ENCODE data around the gene SLC23A1. TPM values are rescaled to one million over a fixed set of nuclear protein-coding genes. Genes with fewer than 3 reads are reported as not detected.

The SLC23A1 gene
- total RNA-seq, 1 donor from 2014 or later: not detected

GRCh38 chr5:139343476-139343875 is 39.6 kb downstream of the SLC23A1 start:
- DNase-seq (ENCODE audit: low read depth) (no peak), FAIRE-seq (no peak)
- Mint-ChIP-seq H3K9me3 (ENCODE audit: unreplicated experiment) (no peaks in the 10 kb centered on the region), H3K27ac (ENCODE audit: unreplicated experiment) (peak overlapping the region; percentile 100), H3K27me3 (ENCODE audit: low read depth, unreplicated experiment) (no peaks in the 10 kb centered on the region), H3K36me3 (ENCODE audit: low read depth, unreplicated experiment) (peaks cover 10% of the 10 kb centered on the region), H3K4me1 (ENCODE audit: low read depth, unreplicated experiment) (peaks cover 17% of the 10 kb centered on the region), H3K4me3 (ENCODE audit: unreplicated experiment) (peak overlapping the region; percentile 99)
- Histone ChIP-seq H3K4me3 (ENCODE audit: insufficient read depth, low read depth, low read length) (peak overlapping the region; percentile 98), H3K4me2 (ENCODE audit: low read length) (peak overlapping the region; percentile 85), H2AFZ (ENCODE audit: low read depth, low read length) (no peak overlapping the region), H4K20me1 (ENCODE audit: insufficient read depth, low read length) (peaks cover 52% of the 10 kb centered on the region), H3K4me1 (ENCODE audit: insufficient read depth, low read length) (peaks cover 14% of the 10 kb centered on the region), H3K27me3 (ENCODE audit: insufficient read depth, low read length) (no peaks in the 10 kb centered on the region), H3K36me3 (ENCODE audit: insufficient read depth, low read length) (no peaks in the 10 kb centered on the region), H3K27ac (ENCODE audit: low read depth, low read length) (no peak overlapping the region), H3K9me3 (ENCODE audit: insufficient read depth, low read depth, low read length) (no peaks in the 10 kb centered on the region), H3K9ac (ENCODE audit: low read length) (peak overlapping the region; percentile 100), H3K79me2 (ENCODE audit: insufficient read depth, low read length) (peaks cover 68% of the 10 kb centered on the region)
- TF ChIP-seq CTCF (IDR thresholded peaks at IDR 0.05; ENCODE audit: insufficient read depth, low read depth, low read length): no peak
- TF ChIP-seq EZH2 (IDR thresholded peaks at IDR 0.05; ENCODE audit: insufficient read depth, low read length): no peak

- H3K36me3 Mint-ChIP-seq (ENCODE audit: low read depth, unreplicated experiment): peaks cover 10% of the 10 kb centered on the region
- no peak overlapping the region for H2AFZ ChIP-seq (ENCODE audit: low read depth, low read length)
- H3K4me1 ChIP-seq (ENCODE audit: insufficient read depth, low read length): peaks cover 14% of the 10 kb centered on the region
Observed at GRCh38 chr5:139342423-139342723, 40.7 kb downstream of the SLC23A1 start.

More at GRCh38 chr5:139342423-139342723, 40.7 kb downstream of the SLC23A1 start:
- H3K27ac ChIP-seq (ENCODE audit: low read depth, low read length): peak overlapping the region; percentile 100
- no peak for TF ChIP-seq EZH2 (IDR thresholded peaks at IDR 0.05; ENCODE audit: insufficient read depth, low read length)
- TF ChIP-seq CTCF (IDR thresholded peaks at IDR 0.05; ENCODE audit: insufficient read depth, low read depth, low read length): no peak
- H3K4me1 Mint-ChIP-seq (ENCODE audit: low read depth, unreplicated experiment): peaks cover 17% of the 10 kb centered on the region
- DNase-seq (ENCODE audit: low read depth): no peak
- H3K27ac Mint-ChIP-seq (ENCODE audit: unreplicated experiment): peak overlapping the region; percentile 100
- no peaks in the 10 kb centered on the region for H3K9me3 ChIP-seq (ENCODE audit: insufficient read depth, low read depth, low read length)
- no peaks in the 10 kb centered on the region for H3K36me3 ChIP-seq (ENCODE audit: insufficient read depth, low read length)
- H3K4me3 Mint-ChIP-seq (ENCODE audit: unreplicated experiment): peak overlapping the region; percentile 99
- no peaks in the 10 kb centered on the region for H3K27me3 ChIP-seq (ENCODE audit: insufficient read depth, low read length)
- H3K4me2 ChIP-seq (ENCODE audit: low read length): peak overlapping the region; percentile 85
- H3K9me3 Mint-ChIP-seq (ENCODE audit: unreplicated experiment): no peaks in the 10 kb centered on the region
- FAIRE-seq: no peak
- H3K27me3 Mint-ChIP-seq (ENCODE audit: low read depth, unreplicated experiment): no peaks in the 10 kb centered on the region
- peak overlapping the region; percentile 98 for H3K4me3 ChIP-seq (ENCODE audit: insufficient read depth, low read depth, low read length)
- peaks cover 51% of the 10 kb centered on the region for H4K20me1 ChIP-seq (ENCODE audit: insufficient read depth, low read length)
- peaks cover 57% of the 10 kb centered on the region for H3K79me2 ChIP-seq (ENCODE audit: insufficient read depth, low read length)
- peak overlapping the region; percentile 100 for H3K9ac ChIP-seq (ENCODE audit: low read length)
